H1 (cell line): ENCODE results near the gene RIPOR3. TPM values are rescaled to one million over a fixed set of nuclear protein-coding genes. Genes with fewer than 3 reads are reported as not detected.

Experiments
- CTCF ChIA-PET: fragments of 300-600 bp; sonication (Branson Sonifier 250); formaldehyde crosslinking; loops from one replicate; lab custom pipeline; 2021; ENCODE audit not compliant: partially characterized antibody; lab: Charles Lee
- POLR2A ChIA-PET: fragments of 300-600 bp; sonication (Branson Sonifier 250); formaldehyde crosslinking; loops from one replicate; lab custom pipeline; 2021; ENCODE audit warnings: inconsistent platforms; ENCODE audit not compliant: partially characterized antibody; lab: Charles Lee
- DNase-seq, 2 experiments: peaks; one replicate each; pipeline versions ENCODE4 v3.0.0 to v3.0.0-alpha.2; 2010 to 2022; ENCODE audit warnings: low spot score in 2 of 2, low read depth in 1 of 2, mixed read lengths in 1 of 2
- FAIRE-seq: peaks from 2 replicates; lab custom pipeline; 2011; peaks lifted over from hg19 to GRCh38; lab: Jason Lieb, UNC
- H2AFZ ChIP-seq: 2 replicates; pipeline ENCODE4 v1.8.1; 2012; ENCODE audit warnings: low read length, inconsistent platforms
- H2AK5ac ChIP-seq: 2 replicates; pipeline ENCODE4 v1.6.1; 2013; ENCODE audit warnings: low read depth, low read length
- H2BK120ac ChIP-seq: replicated peaks from 2 replicates; pipeline ENCODE3; 2013; ENCODE audit warnings: low read depth, low read length, inconsistent platforms
- H2BK12ac ChIP-seq: 2 replicates; pipeline ENCODE4 v1.6.1; 2013; ENCODE audit warnings: low read depth, low read length
- H2BK15ac ChIP-seq: 2 replicates; pipeline ENCODE4 v1.6.1; 2013; ENCODE audit warnings: low read length
- H2BK20ac ChIP-seq: 2 replicates; pipeline ENCODE4 v1.6.1; 2013; ENCODE audit warnings: low read length
- H2BK5ac ChIP-seq: 2 replicates; pipeline ENCODE4 v1.6.1; 2013; ENCODE audit warnings: low read depth, low read length
- H3K14ac ChIP-seq: 2 replicates; pipeline ENCODE4 v1.6.1; 2013; ENCODE audit warnings: inconsistent platforms; ENCODE audit not compliant: insufficient read length
- H3K18ac ChIP-seq: 2 replicates; pipeline ENCODE4 v1.6.1; 2013; ENCODE audit warnings: low read length; ENCODE audit errors: extremely low read depth
- H3K23ac ChIP-seq: 2 replicates; pipeline ENCODE4 v1.6.1; 2013; ENCODE audit warnings: inconsistent platforms; ENCODE audit not compliant: insufficient read length
- H3K23me2 ChIP-seq: 2 replicates; pipeline ENCODE4 v1.6.1; 2013; ENCODE audit warnings: low read depth, low read length
- H3K27ac ChIP-seq: 2 replicates; pipeline ENCODE4 v1.6.1; 2011; ENCODE audit warnings: low read depth, low read length, inconsistent platforms
- H3K27me3 ChIP-seq, 4 experiments: replicated peaks in 1 of 4; 1 replicate in 1 of 4; 2 replicates in 3 of 4; pipeline versions ENCODE4 v1.6.1 to v1.8.1; 2011 to 2013; ENCODE audit warnings: low read length in 3 of 4, mild to moderate bottlenecking in 3 of 4, inconsistent platforms in 2 of 4, mixed read lengths in 2 of 4, moderate library complexity in 1 of 4; ENCODE audit not compliant: control insufficient read depth in 3 of 4, insufficient read depth in 3 of 4; ENCODE audit errors: extremely low read depth in 1 of 4
- H3K36me3 ChIP-seq, 4 experiments: 2 replicates each; pipeline versions ENCODE4 v1.6.1 to v1.8.1; 2011 to 2013; ENCODE audit warnings: mild to moderate bottlenecking in 4 of 4, low read length in 3 of 4, moderate library complexity in 2 of 4, control low read depth in 1 of 4, inconsistent platforms in 1 of 4; ENCODE audit not compliant: insufficient read depth in 4 of 4, control insufficient read depth in 2 of 4
- H3K4ac ChIP-seq: replicated peaks from 2 replicates; pipeline ENCODE3; 2013; ENCODE audit warnings: low read length, low read depth, mixed read lengths, inconsistent platforms; ENCODE audit not compliant: insufficient read length
- H3K4me1 ChIP-seq, 4 experiments: replicated peaks in 1 of 4; 1 replicate in 1 of 4; 2 replicates in 3 of 4; pipeline versions ENCODE4 v1.6.1 to v1.8.1; 2011 to 2013; ENCODE audit warnings: low read length in 3 of 4, inconsistent platforms in 2 of 4, mixed read lengths in 1 of 4; ENCODE audit not compliant: insufficient read depth in 4 of 4, control insufficient read depth in 3 of 4
- H3K4me2 ChIP-seq, 2 experiments: 2 replicates each; pipeline versions ENCODE4 v1.6.1 to v1.8.1; 2011 to 2013; ENCODE audit warnings: low read depth in 2 of 2, low read length in 2 of 2, control low read depth in 1 of 2, inconsistent platforms in 1 of 2, mild to moderate bottlenecking in 1 of 2; ENCODE audit not compliant: insufficient read depth in 1 of 2
- H3K4me3 ChIP-seq, 4 experiments: fragments of 200-600, 300-600 bp in 1 of 4; sonication (generic), shearing (Covaris generic), sonication (Bioruptor Twin) in 1 of 4; 2 replicates each; pipeline versions ENCODE4 v1.5.1 to v1.8.1; 2011 to 2016; ENCODE audit warnings: low read length in 4 of 4, low read depth in 3 of 4, control low read depth in 2 of 4, inconsistent platforms in 2 of 4, mild to moderate bottlenecking in 2 of 4, mixed read lengths in 1 of 4, moderate library complexity in 1 of 4; ENCODE audit not compliant: insufficient read depth in 2 of 4; ENCODE audit errors: extremely low read depth in 1 of 4
- H3K56ac ChIP-seq: replicated peaks from 2 replicates; pipeline ENCODE3; 2013; ENCODE audit warnings: low read depth, mild to moderate bottlenecking, mixed read lengths, low read length, inconsistent platforms; ENCODE audit not compliant: insufficient read length
- H3K79me1 ChIP-seq: 2 replicates; pipeline ENCODE4 v1.6.1; 2013; ENCODE audit warnings: low read depth, low read length, control low read depth
- H3K79me2 ChIP-seq, 2 experiments: 2 replicates each; pipeline versions ENCODE4 v1.6.1 to v1.8.1; 2012 to 2013; ENCODE audit warnings: low read length in 2 of 2, mild to moderate bottlenecking in 2 of 2, inconsistent platforms in 1 of 2; ENCODE audit not compliant: insufficient read depth in 2 of 2, control insufficient read depth in 1 of 2
- H3K9ac ChIP-seq, 4 experiments: replicated peaks in 1 of 4; 1 replicate in 1 of 4; 2 replicates in 3 of 4; pipeline versions ENCODE4 v1.6.1 to v1.8.1; 2011 to 2013; ENCODE audit warnings: low read depth in 3 of 4, low read length in 3 of 4, control low read depth in 2 of 4, mild to moderate bottlenecking in 2 of 4, moderate library complexity in 2 of 4, inconsistent platforms in 1 of 4; ENCODE audit errors: extremely low read depth in 1 of 4
- H3K9me3 ChIP-seq, 2 experiments: 2 replicates each; pipeline versions ENCODE4 v1.6.1 to v1.8.1; 2012 to 2013; ENCODE audit warnings: mild to moderate bottlenecking in 2 of 2, moderate library complexity in 2 of 2, control low read depth in 1 of 2, inconsistent platforms in 1 of 2, low read depth in 1 of 2, low read length in 1 of 2, mixed read lengths in 1 of 2; ENCODE audit not compliant: insufficient read depth in 2 of 2
- H4K20me1 ChIP-seq, 2 experiments: replicated peaks in 1 of 2; 2 replicates each; pipeline versions ENCODE3 to v1.8.1; 2011 to 2013; ENCODE audit warnings: inconsistent platforms in 2 of 2, low read length in 2 of 2, mild to moderate bottlenecking in 1 of 2; ENCODE audit not compliant: insufficient read depth in 2 of 2, control insufficient read depth in 1 of 2
- H4K5ac ChIP-seq: 2 replicates; pipeline ENCODE4 v1.6.1; 2013; ENCODE audit warnings: low read length, low read depth, mixed read lengths, inconsistent platforms; ENCODE audit not compliant: insufficient read length
- H4K8ac ChIP-seq: 2 replicates; pipeline ENCODE4 v1.8.0; 2013; ENCODE audit warnings: mild to moderate bottlenecking, moderate library complexity, low read length, inconsistent platforms; ENCODE audit not compliant: insufficient read depth; ENCODE audit errors: extremely low read depth
- H4K91ac ChIP-seq: replicated peaks from 2 replicates; pipeline ENCODE3; 2013; ENCODE audit warnings: low read length, mixed read lengths, inconsistent platforms; ENCODE audit not compliant: insufficient read length
- ASH2L ChIP-seq: fragments of 200-600, 300-600 bp; sonication (generic); IDR thresholded peaks from one replicate; pipeline ENCODE4 v1.7.1; 2017; ENCODE audit warnings: low read length
- ATF2 ChIP-seq: IDR thresholded peaks from 2 replicates; pipeline ENCODE4 v1.6.1; 2012; ENCODE audit warnings: low read length, inconsistent platforms
- CBX8 ChIP-seq: fragments of 300-800, 300-1000 bp; sonication (generic); IDR thresholded peaks from 2 replicates; pipeline ENCODE4 v1.7.1; 2016; ENCODE audit warnings: low read depth, low read length, borderline replicate concordance
- CEBPB ChIP-seq: IDR thresholded peaks from 2 replicates; pipeline ENCODE4 v1.6.1; 2012; ENCODE audit warnings: low read depth, low read length
- CHD1 ChIP-seq: IDR thresholded peaks from 2 replicates; pipeline ENCODE4 v1.6.1; 2012; ENCODE audit warnings: low read depth, low read length, improper control_type of control experiment
- CTCF ChIP-seq, 3 experiments: IDR thresholded peaks; 1 replicate in 2 of 3; 2 replicates in 1 of 3; pipeline versions ENCODE4 v1.5.1 to v1.6.1; 2011; ENCODE audit warnings: low read length in 3 of 3, mild to moderate bottlenecking in 3 of 3, inconsistent platforms in 2 of 3, low read depth in 1 of 3, moderate library complexity in 1 of 3; ENCODE audit not compliant: insufficient read depth in 1 of 3; ENCODE audit errors: control extremely low read depth in 1 of 3
- RBBP5 ChIP-seq: IDR thresholded peaks from 2 replicates; pipeline ENCODE4 v1.7.1; 2012; ENCODE audit warnings: low read depth, mild to moderate bottlenecking, inconsistent platforms, low read length, moderate library complexity, borderline replicate concordance
- RFX5 ChIP-seq: IDR thresholded peaks from 2 replicates; pipeline ENCODE4 v1.6.1; 2011; ENCODE audit warnings: low read depth, low read length, improper control_type of control experiment, borderline replicate concordance
- SP2 ChIP-seq: IDR thresholded peaks from 2 replicates; pipeline ENCODE4 v1.6.1; 2012; ENCODE audit warnings: mild to moderate bottlenecking, low read length, inconsistent platforms
- TEAD4 ChIP-seq: IDR thresholded peaks from 2 replicates; pipeline ENCODE4 v1.6.1; 2012; ENCODE audit warnings: low read depth, low read length, inconsistent platforms, mixed read lengths
- WGBS, 2 experiments: shearing (Covaris generic) in 1 of 2; methylation state at CpG; one replicate each; pipeline versions ENCODE4 v1.1.6 to v1.1.7; 2013 to 2015; ENCODE audit warnings: low lambda C conversion rate in 2 of 2, mixed read lengths in 2 of 2, inconsistent platforms in 1 of 2, low coverage in 1 of 2, missing lambda C conversion rate in 1 of 2; ENCODE audit not compliant: insufficient replicate concordance in 2 of 2, insufficient coverage in 1 of 2, insufficient read length in 1 of 2; ENCODE audit errors: extremely low coverage in 1 of 2, missing lambda C conversion rate in 1 of 2; 5-methylcytosine and 5-hydroxymethylcytosine counted together
- polyA plus RNA-seq, 7 experiments: library from polyadenylated mRNA; depleted of rRNA in 3 of 7; stranded (reverse) in 5 of 7; unstranded in 2 of 7; fragments of >200 nt in 5 of 7; fragments of 200-250 nt in 2 of 7; gene quantifications; 1 replicate in 5 of 7; 2 replicates in 1 of 7; 4 replicates in 1 of 7; pipeline versions ENCODE4 v1.2.1 to v1.2.3, GENCODE V29; 2011 to 2013; ENCODE audit warnings: missing spikeins in 2 of 7, mixed read lengths in 2 of 7
- total RNA-seq: library from RNA; stranded (reverse); fragmentation: NEBNext Ultra II Directional; extraction: Animal tissue kit (Norgen Biotek cat#: 25700); gene quantifications from 2 replicates; pipeline ENCODE4 v1.2.1, GENCODE V29; 2021

RIPOR3 gene
- total and polyA plus RNA-seq, 2 of the 8 experiments (the other 6 are each of a cell fraction or from before 2014, with no cell fraction given) = 3.6 to 4.5 TPM

GRCh38 chr20:50579511-50579910 lies 111.8 kb downstream of the RIPOR3 start:
- H3K23me2 ChIP-seq = no peaks in the 10 kb centered on the region
- 98% methylated on average over 7 of the region's 10 CpGs; no CpG with 5 or more reads in 1 of the 2 experiments for WGBS, 2 experiments
- POLR2A ChIA-PET = no interaction called here
- H3K9ac ChIP-seq = no peak overlapping the region
- H3K79me2 ChIP-seq = no peaks in the 10 kb centered on the region
- no peak overlapping the region for H3K4ac ChIP-seq
- H3K56ac ChIP-seq = no peak overlapping the region
- no peaks in the 10 kb centered on the region; the same call in 1 of the 2 replicates for H3K79me1 ChIP-seq
- H2BK20ac ChIP-seq = no peak overlapping the region
- DNase-seq (no peak), FAIRE-seq (no peak)
- no peak overlapping the region for H2BK120ac ChIP-seq
- H2BK12ac ChIP-seq = no peak overlapping the region
- no peaks in the 10 kb centered on the region for H3K9me3 ChIP-seq
- H4K20me1 ChIP-seq = peaks cover 4 to 5% of the 10 kb centered on the region in 2 experiments
- no peak overlapping the region for H3K18ac ChIP-seq
- H3K4me1 ChIP-seq = no peaks in the 10 kb centered on the region
- H4K5ac ChIP-seq = no peak overlapping the region
- H2BK5ac ChIP-seq = no peak overlapping the region
- H2AK5ac ChIP-seq = no peak overlapping the region
- H2AFZ ChIP-seq = no peak overlapping the region
- H2BK15ac ChIP-seq = no peak overlapping the region
- no peak overlapping the region for H3K27ac ChIP-seq
- H3K4me3 ChIP-seq = no peak overlapping the region
- no peak overlapping the region for H3K23ac ChIP-seq
- H3K27me3 ChIP-seq = no peaks in the 10 kb centered on the region
- H3K4me2 ChIP-seq = no peak overlapping the region
- no peak overlapping the region for H4K8ac ChIP-seq
- no peak overlapping the region for H4K91ac ChIP-seq
- H3K36me3 ChIP-seq = peaks cover 11 to 33% (median 23%) of the 10 kb centered on the region in 4 experiments; a peak in 7 of 8 replicates
- no peak overlapping the region for H3K14ac ChIP-seq
- CTCF ChIA-PET = interaction anchor here (0.6 to 2.2 kb wide), 27 partner anchors 9 to 394 kb away, joined by 3 to 12 read pairs (median 3); no protein-coding TSS in a partner anchor
- TF ChIP-seq ASH2L = no peak
- TF ChIP-seq TEAD4 = no peak
- TF ChIP-seq CBX8 = no peak
- TF ChIP-seq CEBPB = no peak
- no peak for TF ChIP-seq ATF2
- no peak for TF ChIP-seq CHD1
- TF ChIP-seq RFX5 = no peak
- no peak for TF ChIP-seq RBBP5
- no peak for TF ChIP-seq CTCF (IDR thresholded peaks at IDR 0.05; ENCODE audit: control extremely low read depth in 1 of 3, insufficient read depth in 1 of 3, low read depth in 1 of 3, low read length in 3 of 3)
- TF ChIP-seq SP2 = no peak
